Measurements from ENCODE around the gene PKDCC. TPM values are rescaled to one million over a fixed set of nuclear protein-coding genes. Genes with fewer than 3 reads are reported as not detected.

The PKDCC gene
- total and polyA plus RNA-seq, 2 of the 13 experiments (the other 11 are each of a cell fraction or from before 2014, with no cell fraction given), result 52.6 to 58.8 TPM

- TF ChIP-seq ZHX1 (CRISPR knock-in tag; IDR thresholded peaks at IDR 0.05; ENCODE audit: low read depth) (peak; percentile 68), ZMAT5 (CRISPR knock-in tag; IDR thresholded peaks at IDR 0.05; ENCODE audit: borderline replicate concordance, low read depth) (no peak), SIX1 (CRISPR knock-in tag; IDR thresholded peaks at IDR 0.05; ENCODE audit: borderline replicate concordance) (no peak), ZSCAN29 (CRISPR knock-in tag; conservative IDR thresholded peaks at IDR 0.05) (0 out of 2 replicates have a peak, but pooled peaks have one; percentile 21), SOX13 (IDR thresholded peaks at IDR 0.05) (0 out of 2 replicates have a peak, but pooled peaks have one; percentile 38), SOX13 (CRISPR knock-in tag; conservative IDR thresholded peaks at IDR 0.05 in 1 of 2, IDR thresholded peaks at IDR 0.05 in 1 of 2) (peak in 1 of 2 experiments; percentile 27; a peak in 1 of 4 replicates), ZNF619 (CRISPR knock-in tag; IDR thresholded peaks at IDR 0.05) (no peak), KLF12 (CRISPR knock-in tag; IDR thresholded peaks at IDR 0.05; ENCODE audit: borderline replicate concordance) (no peak; the same call in 1 of the 2 replicates), HNRNPK (IDR thresholded peaks at IDR 0.05; ENCODE audit: low read depth, low read length, poor library complexity, severe bottlenecking) (no peak), REXO4 (CRISPR knock-in tag; IDR thresholded peaks at IDR 0.05; ENCODE audit: borderline replicate concordance) (no peak), ATF7-NPFF (CRISPR knock-in tag; IDR thresholded peaks at IDR 0.05; ENCODE audit: low read depth) (no peak), CENPX (CRISPR knock-in tag; IDR thresholded peaks at IDR 0.05) (no peak), CAMTA2 (CRISPR knock-in tag; IDR thresholded peaks at IDR 0.05; ENCODE audit: borderline replicate concordance) (no peak), ZMYM3 (CRISPR knock-in tag; IDR thresholded peaks at IDR 0.05) (peak; percentile 74), TCF7 (IDR thresholded peaks at IDR 0.05; ENCODE audit: low read depth) (peak; percentile 27; the same call in 1 of the 2 replicates), MAFG (CRISPR knock-in tag; IDR thresholded peaks at IDR 0.05) (no peak), KLF16 (CRISPR knock-in tag; IDR thresholded peaks at IDR 0.05) (0 out of 4 replicates have a peak, but pooled peaks of 1 of the 2 experiments have one; percentile 30), ARNT (IDR thresholded peaks at IDR 0.05) (no peak), TFDP2 (CRISPR knock-in tag; IDR thresholded peaks at IDR 0.05) (0 out of 2 replicates have a peak, but pooled peaks have one; percentile 15), ZBTB26 (CRISPR knock-in tag; IDR thresholded peaks at IDR 0.05; ENCODE audit: borderline replicate concordance) (no peak; the same call in 1 of the 2 replicates), IRX3 (CRISPR knock-in tag; IDR thresholded peaks at IDR 0.05; ENCODE audit: borderline replicate concordance, low read depth) (no peak), EP300 (IDR thresholded peaks at IDR 0.05; ENCODE audit: low read depth in 2 of 2, low read length in 2 of 2) (peak in 1 of 2 experiments; percentile 75; a peak in 2 of 4 replicates), EP300 (CRISPR knock-in tag; IDR thresholded peaks at IDR 0.05; ENCODE audit: borderline replicate concordance) (no peak)
Measured at GRCh38 chr2:42053791-42054701, 6.2 kb downstream of the PKDCC start (continued).

All from HepG2 (cell line).